Nephron (organoid): ENCODE measurements around the gene CNPY1.
"Not testable (repeated sequence)": the region's sequence is repeated elsewhere in the genome, so short reads cannot be mapped to it uniquely, and the experiment has no call there.

Source experiments
- H3K27ac Mint-ChIP-seq, 3 experiments: 2 replicates each; pipeline ENCODE4 v1.8.0; 2020; ENCODE audit warnings: mixed read lengths in 3 of 3, mild to moderate bottlenecking in 2 of 3, moderate library complexity in 1 of 3
- H3K27me3 Mint-ChIP-seq: 2 replicates; pipeline ENCODE4 v1.8.0; 2021; ENCODE audit warnings: low read depth, mild to moderate bottlenecking, moderate library complexity, mixed read lengths
- H3K36me3 Mint-ChIP-seq: 2 replicates; pipeline ENCODE4 v1.8.0; 2020; ENCODE audit warnings: low read depth, mixed read lengths
- H3K4me1 Mint-ChIP-seq: 2 replicates; pipeline ENCODE4 v1.8.0; 2020; ENCODE audit warnings: mixed read lengths
- H3K4me3 Mint-ChIP-seq, 3 experiments: 2 replicates each; pipeline ENCODE4 v1.8.0; 2020; ENCODE audit warnings: mild to moderate bottlenecking in 3 of 3, mixed read lengths in 3 of 3, moderate library complexity in 2 of 3
- H3K9me3 Mint-ChIP-seq: 2 replicates; pipeline ENCODE4 v1.8.0; 2020; ENCODE audit warnings: mixed read lengths
- CTCF ChIP-seq, 3 experiments: fragments of 200-600 bp; sonication (generic); IDR thresholded peaks; one replicate each; pipeline ENCODE4 v1.5.0; 2021; ENCODE audit warnings: antibody characterized with exemption in 3 of 3; ENCODE audit not compliant: unreplicated experiment in 3 of 3

CNPY1 gene

GRCh38 chr7:155565596-155565995 lies 19.2 kb upstream of the CNPY1 start:
- Mint-ChIP-seq H3K9me3 (no peaks in the 10 kb centered on the region), H3K4me1 (no peaks in the 10 kb centered on the region), H3K36me3 (no peaks in the 10 kb centered on the region)

DNA sequence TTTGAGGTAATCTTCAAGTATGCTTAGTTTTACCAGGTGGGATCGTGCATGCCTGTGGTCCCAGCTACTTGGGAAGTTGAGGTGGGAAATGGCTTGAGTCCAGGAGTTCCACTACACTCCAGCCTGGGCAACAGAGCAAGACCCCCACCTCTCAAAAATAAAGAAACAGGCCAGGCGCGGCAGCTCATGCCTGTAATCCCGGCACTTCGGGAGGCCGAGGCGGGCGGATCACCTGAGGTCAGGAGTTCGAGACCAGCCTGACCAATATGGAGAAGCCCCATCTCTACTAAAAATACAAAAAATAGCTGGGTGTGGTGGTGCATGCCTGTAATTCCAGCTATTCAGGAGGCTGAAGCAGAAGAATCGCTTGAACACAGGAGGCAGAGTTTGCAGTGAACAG lies 16.6 kb upstream of the CNPY1 start:
- H3K4me1 Mint-ChIP-seq, H3K27ac Mint-ChIP-seq, H3K9me3 Mint-ChIP-seq, H3K36me3 Mint-ChIP-seq, H3K27me3 Mint-ChIP-seq, H3K4me3 Mint-ChIP-seq: not testable (repeated sequence)

More at GRCh38 chr7:155565596-155565995, 19.2 kb upstream of the CNPY1 start:
- H3K4me3 Mint-ChIP-seq = no peak overlapping the region
- H3K27ac Mint-ChIP-seq = no peak overlapping the region
- no peak for TF ChIP-seq CTCF (IDR thresholded peaks at IDR 0.05; ENCODE audit: unreplicated experiment in 3 of 3)
- peaks cover 18% of the 10 kb centered on the region for H3K27me3 Mint-ChIP-seq

- H3K9me3 Mint-ChIP-seq = no peaks in the 10 kb centered on the region
- peaks cover 9% of the 10 kb centered on the region for H3K27me3 Mint-ChIP-seq
- no peaks in the 10 kb centered on the region for H3K36me3 Mint-ChIP-seq
- no peak for TF ChIP-seq CTCF (IDR thresholded peaks at IDR 0.05; ENCODE audit: unreplicated experiment in 3 of 3)
- H3K27ac Mint-ChIP-seq = no peak overlapping the region
- no peak overlapping the region for H3K4me3 Mint-ChIP-seq
- no peaks in the 10 kb centered on the region for H3K4me1 Mint-ChIP-seq
Observed at GRCh38 chr7:155562106-155562505, 15.7 kb upstream of the CNPY1 start.

DNA sequence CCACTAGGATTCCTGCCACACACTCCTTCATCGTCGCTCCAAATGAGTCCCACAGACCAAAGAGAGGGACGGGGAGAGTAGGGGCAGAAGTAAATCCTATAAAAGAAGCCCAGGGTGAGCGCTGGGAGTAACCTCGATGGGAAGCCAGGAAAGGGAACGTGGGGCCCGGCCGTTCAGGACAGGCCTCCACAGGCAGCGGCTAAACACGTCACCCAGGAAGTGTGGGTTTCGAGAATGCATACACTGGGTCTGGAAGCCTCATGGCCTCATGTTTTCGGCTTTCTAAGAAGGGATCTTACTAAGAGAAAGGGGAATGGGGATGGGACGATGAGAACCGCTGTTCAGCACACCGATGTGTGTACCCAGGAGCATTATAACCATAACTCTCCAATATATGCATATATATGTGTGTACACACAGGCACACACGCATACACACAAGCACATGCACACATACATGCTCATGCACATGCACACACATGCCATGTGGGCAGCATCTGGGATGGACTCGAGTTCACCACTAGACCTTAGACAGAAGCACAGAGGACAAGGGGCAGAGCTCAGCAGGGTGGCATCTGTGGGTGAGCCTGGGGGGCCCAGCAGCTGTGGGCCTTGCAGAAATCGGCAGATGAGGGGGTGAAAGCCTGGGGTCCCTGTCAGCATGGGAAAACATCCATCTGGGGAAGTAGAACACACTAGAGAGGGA lies 14.8 kb upstream of the CNPY1 start:
- Mint-ChIP-seq H3K36me3 (no peaks in the 10 kb centered on the region), H3K27me3 (peaks cover 12% of the 10 kb centered on the region), H3K4me3 (no peak overlapping the region), H3K27ac (no peak overlapping the region), H3K4me1 (no peaks in the 10 kb centered on the region), H3K9me3 (no peaks in the 10 kb centered on the region)
- no peak for TF ChIP-seq CTCF (IDR thresholded peaks at IDR 0.05; ENCODE audit: unreplicated experiment in 3 of 3)

- no peaks in the 10 kb centered on the region for H3K4me1 Mint-ChIP-seq
- TF ChIP-seq CTCF (IDR thresholded peaks at IDR 0.05; ENCODE audit: unreplicated experiment in 3 of 3) = no peak
- H3K27ac Mint-ChIP-seq = no peak overlapping the region
- no peak overlapping the region for H3K4me3 Mint-ChIP-seq
- peaks cover 12% of the 10 kb centered on the region for H3K27me3 Mint-ChIP-seq
- H3K36me3 Mint-ChIP-seq = no peaks in the 10 kb centered on the region
- no peaks in the 10 kb centered on the region for H3K9me3 Mint-ChIP-seq
Observed at GRCh38 chr7:155560196-155560885, 14.0 kb upstream of the CNPY1 start.

DNA sequence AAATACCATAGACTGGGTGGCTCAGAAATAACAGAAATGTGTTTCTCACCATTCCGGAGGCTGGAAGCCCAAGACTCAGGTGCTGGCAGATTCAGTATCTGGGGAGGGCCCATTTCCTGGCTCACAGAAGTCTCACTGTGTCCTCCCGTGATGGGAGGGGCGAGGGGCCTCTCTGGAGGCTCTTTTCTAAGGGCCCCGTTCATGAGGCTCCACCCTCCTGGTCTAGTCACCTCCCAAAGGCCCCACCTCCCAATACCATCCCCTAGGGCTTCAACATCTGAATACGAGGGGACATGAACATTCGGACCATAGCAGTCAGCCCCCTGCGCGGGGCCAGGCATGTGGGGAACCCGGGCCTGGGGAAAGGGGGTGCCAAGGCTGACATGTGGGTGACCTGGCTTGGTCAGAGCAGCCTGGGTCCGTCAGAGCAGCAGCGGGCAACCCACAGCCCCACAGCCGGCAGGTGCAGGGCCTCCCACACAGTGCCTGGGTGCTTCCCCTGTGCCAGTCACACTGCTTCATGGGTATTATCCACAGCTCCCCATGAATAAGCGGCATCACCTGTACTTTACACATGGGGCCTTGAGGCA lies 13.3 kb upstream of the CNPY1 start:
- Mint-ChIP-seq H3K27me3 (peaks cover 12% of the 10 kb centered on the region), H3K27ac (no peak overlapping the region), H3K9me3 (peaks cover under 1% of the 10 kb centered on the region), H3K36me3 (no peaks in the 10 kb centered on the region), H3K4me3 (no peak overlapping the region), H3K4me1 (no peaks in the 10 kb centered on the region)
- no peak for TF ChIP-seq CTCF (IDR thresholded peaks at IDR 0.05; ENCODE audit: unreplicated experiment in 3 of 3)
